CD8-positive, alpha-beta memory T cell (primary cell): ENCODE results near the gene MAP4K5. TPM values are rescaled to one million over a fixed set of nuclear protein-coding genes. Genes with fewer than 3 reads are reported as not detected.
A peak's percentile ranks its signal among the peaks of the same experiment; 100 is the strongest.
"Not testable (repeated sequence)": the region's sequence is repeated elsewhere in the genome, so short reads cannot be mapped to it uniquely, and the experiment has no call there.

ENCODE experiments used
- CTCF ChIA-PET: fragments of 350-600 bp; sonication (Branson Sonifier 250); formaldehyde crosslinking; loops from one replicate; lab custom pipeline; 2021; ENCODE audit warnings: antibody characterized with exemption; lab: Charles Lee
- POLR2A ChIA-PET: fragments of 350-600 bp; sonication (Branson Sonifier 250); formaldehyde crosslinking; loops from one replicate; lab custom pipeline; 2021; ENCODE audit warnings: antibody characterized with exemption; lab: Charles Lee
- DNase-seq, 5 donors: peaks; one replicate each; pipeline versions ENCODE4 v3.0.0 to v3.0.0-alpha.2; 2020 to 2022; ENCODE audit warnings: mixed read lengths in 1 of 5
- H3K27ac ChIP-seq: one replicate; pipeline ENCODE4 v1.7.0; 2013; ENCODE audit warnings: low read depth, mild to moderate bottlenecking, low read length, moderate library complexity
- H3K27me3 ChIP-seq: 2 replicates; pipeline ENCODE4 v1.7.0; 2013; ENCODE audit warnings: low read length, mild to moderate bottlenecking; ENCODE audit not compliant: insufficient read depth, poor library complexity, severe bottlenecking
- H3K36me3 ChIP-seq: 2 replicates; pipeline ENCODE4 v1.7.0; 2013; ENCODE audit warnings: mild to moderate bottlenecking, low read length, moderate library complexity; ENCODE audit not compliant: insufficient read depth
- H3K4me1 ChIP-seq: 2 replicates; pipeline ENCODE4 v1.7.0; 2013; ENCODE audit warnings: mild to moderate bottlenecking, low read length, moderate library complexity; ENCODE audit not compliant: insufficient read depth
- H3K4me3 ChIP-seq: 2 replicates; pipeline ENCODE4 v1.7.0; 2013; ENCODE audit warnings: mild to moderate bottlenecking, low read length
- H3K9me3 ChIP-seq: 2 replicates; pipeline ENCODE4 v1.7.0; 2013; ENCODE audit warnings: mild to moderate bottlenecking, low read length
- H3K27ac Mint-ChIP-seq, 8 donors: one replicate each; pipeline ENCODE4 v1.8.0; 2020 to 2021; ENCODE audit warnings: mixed read lengths in 8 of 8, mild to moderate bottlenecking in 6 of 8, inconsistent platforms in 3 of 8, moderate library complexity in 3 of 8
- H3K27me3 Mint-ChIP-seq, 2 donors: one replicate each; pipeline ENCODE4 v1.8.0; 2020 to 2021; ENCODE audit warnings: mixed read lengths in 2 of 2, mild to moderate bottlenecking in 1 of 2, moderate library complexity in 1 of 2
- H3K36me3 Mint-ChIP-seq, 3 donors: one replicate each; pipeline ENCODE4 v1.8.0; 2020 to 2021; ENCODE audit warnings: mixed read lengths in 3 of 3, inconsistent platforms in 1 of 3, mild to moderate bottlenecking in 1 of 3
- H3K4me1 Mint-ChIP-seq, 3 donors: one replicate each; pipeline ENCODE4 v1.8.0; 2020 to 2021; ENCODE audit warnings: mixed read lengths in 3 of 3, inconsistent platforms in 1 of 3, mild to moderate bottlenecking in 1 of 3
- H3K4me3 Mint-ChIP-seq, 7 donors: one replicate each; pipeline ENCODE4 v1.8.0; 2020 to 2021; ENCODE audit warnings: mixed read lengths in 7 of 7, mild to moderate bottlenecking in 6 of 7, moderate library complexity in 4 of 7, inconsistent platforms in 2 of 7
- H3K9me3 Mint-ChIP-seq, 5 donors: one replicate each; pipeline ENCODE4 v1.8.0; 2020 to 2022; ENCODE audit warnings: mixed read lengths in 5 of 5, mild to moderate bottlenecking in 3 of 5, moderate library complexity in 2 of 5, inconsistent platforms in 1 of 5
- polyA plus RNA-seq: library from polyadenylated mRNA; unstranded; fragments of 300-500 nt; fragmentation: Illumina TruSeq; gene quantifications from one replicate; pipeline ENCODE4 v1.2.3, GENCODE V29; 2021
- total RNA-seq, 2 experiments: library from RNA; stranded (reverse); gene quantifications; one replicate each; pipeline ENCODE4 v1.2.3, GENCODE V29; 2021

Gene MAP4K5
- total and polyA plus RNA-seq, 3 experiments from 2014 or later: 26.1 to 36.4 (median 35.2) TPM

DNA sequence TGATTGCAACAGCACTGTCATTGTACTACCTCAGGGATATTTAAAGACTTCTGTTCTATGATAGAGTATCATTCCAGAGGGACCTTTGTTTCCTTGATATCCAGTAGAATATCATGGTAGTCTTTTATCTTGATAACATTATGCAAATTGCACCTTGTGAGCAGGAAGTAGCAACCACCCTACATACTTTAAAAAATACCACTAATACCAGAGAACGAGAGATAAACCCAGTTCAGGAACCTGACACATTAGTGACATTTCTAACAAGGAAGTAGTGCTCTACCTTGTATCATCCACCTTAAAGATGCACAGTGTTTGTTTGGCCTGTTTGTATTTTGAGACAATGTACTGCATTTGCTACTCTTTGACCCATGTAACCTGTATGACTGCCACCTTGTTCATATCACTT lies 8.8 kb upstream of the MAP4K5 start:
- H3K4me3 Mint-ChIP-seq: no peak overlapping the region
- no peaks in the 10 kb centered on the region for H3K9me3 ChIP-seq
- no peaks in the 10 kb centered on the region for H3K36me3 Mint-ChIP-seq
- no peak for DNase-seq
- H3K27me3 ChIP-seq: no peaks in the 10 kb centered on the region
- no peaks in the 10 kb centered on the region for H3K9me3 Mint-ChIP-seq
- H3K27me3 Mint-ChIP-seq: peaks cover 0 to 11% of the 10 kb centered on the region in 2 donors
- peak overlapping the region in 5 of 8 donors; percentile 17 to 68 (median 52) for H3K27ac Mint-ChIP-seq
- peaks cover 7 to 16% (median 15%) of the 10 kb centered on the region in 3 donors for H3K4me1 Mint-ChIP-seq
- H3K27ac ChIP-seq: no peak overlapping the region
- ChIA-PET CTCF (interaction anchor here (1.2 to 4.3 kb wide), 3 partner anchors 236 to 322 kb away, joined by 3 to 16 read pairs (median 6); no protein-coding TSS in a partner anchor), POLR2A (no interaction called here)
- peaks cover 8% of the 10 kb centered on the region for H3K4me1 ChIP-seq
- H3K36me3 ChIP-seq: no peaks in the 10 kb centered on the region
- no peak overlapping the region for H3K4me3 ChIP-seq

DNA sequence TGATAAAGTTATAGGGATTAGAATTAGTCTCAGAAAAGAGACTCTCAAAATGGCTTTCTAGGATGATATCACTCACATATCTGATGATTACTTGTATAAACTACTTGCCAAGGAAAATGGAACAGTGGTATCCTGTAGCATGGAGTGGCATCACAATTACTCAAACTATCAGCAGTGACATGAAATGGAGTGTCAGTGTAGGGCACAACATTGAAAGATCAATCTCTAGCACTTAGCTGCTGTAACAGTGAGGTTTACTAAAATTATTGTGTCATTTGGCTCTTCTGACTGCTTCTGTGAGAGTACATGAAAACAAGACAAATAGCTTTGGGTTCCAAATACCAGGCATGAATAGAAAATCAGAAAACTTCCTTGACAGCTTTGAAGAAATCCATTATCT lies 6.7 kb upstream of the MAP4K5 start:
- Mint-ChIP-seq H3K27me3 (no peaks in the 10 kb centered on the region), H3K36me3 (no peaks in the 10 kb centered on the region), H3K9me3 (no peaks in the 10 kb centered on the region), H3K4me1 (peaks cover 7 to 16% (median 15%) of the 10 kb centered on the region in 3 donors), H3K27ac (no peak overlapping the region), H3K4me3 (no peak overlapping the region)
- H3K27me3 ChIP-seq: no peaks in the 10 kb centered on the region
- peaks cover 8% of the 10 kb centered on the region for H3K4me1 ChIP-seq
- ChIA-PET CTCF (interaction anchor here (0.7 to 4.3 kb wide), 2 partner anchors 239 to 321 kb away, joined by 4 to 16 read pairs; no protein-coding TSS in a partner anchor), POLR2A (no interaction called here)
- H3K27ac ChIP-seq: no peak overlapping the region
- DNase-seq: no peak
- H3K36me3 ChIP-seq: no peaks in the 10 kb centered on the region
- no peak overlapping the region for H3K4me3 ChIP-seq
- H3K9me3 ChIP-seq: no peaks in the 10 kb centered on the region

- H3K36me3 Mint-ChIP-seq, H3K36me3 ChIP-seq, H3K4me3 ChIP-seq, DNase-seq, H3K27me3 Mint-ChIP-seq, H3K27ac Mint-ChIP-seq, H3K9me3 Mint-ChIP-seq, H3K27ac ChIP-seq, H3K9me3 ChIP-seq, H3K27me3 ChIP-seq, POLR2A ChIA-PET: not testable (repeated sequence)
- H3K4me1 ChIP-seq: peaks cover 13% of the 10 kb centered on the region
- CTCF ChIA-PET: interaction anchor here (0.7 to 4.3 kb wide), 3 partner anchors 217 to 322 kb away, joined by 3 to 16 read pairs (median 3); no protein-coding TSS in a partner anchor
- Mint-ChIP-seq H3K4me1 (peaks cover 10 to 19% (median 18%) of the 10 kb centered on the region in 3 donors), H3K4me3 (peak overlapping the region in 1 of 7 donors; percentile 51)
Measured at GRCh38 chr14:50538034-50538433, 5.7 kb upstream of the MAP4K5 start.

- Mint-ChIP-seq H3K9me3 (no peaks in the 10 kb centered on the region), H3K4me3 (no peak overlapping the region), H3K4me1 (peaks cover 26 to 28% (median 28%) of the 10 kb centered on the region in 3 donors), H3K27ac (no peak overlapping the region), H3K36me3 (peaks cover 0 to 4% (median 0%) of the 10 kb centered on the region in 3 donors), H3K27me3 (no peaks in the 10 kb centered on the region)
- Histone ChIP-seq H3K27ac (no peak overlapping the region), H3K9me3 (no peaks in the 10 kb centered on the region), H3K4me1 (peaks cover 23% of the 10 kb centered on the region), H3K36me3 (no peaks in the 10 kb centered on the region), H3K27me3 (no peaks in the 10 kb centered on the region), H3K4me3 (no peak overlapping the region)
- no peak for DNase-seq
- ChIA-PET CTCF (no interaction called here), POLR2A (no interaction called here)
Measured at GRCh38 chr14:50534997-50535396, 2.6 kb upstream of the MAP4K5 start.

GRCh38 chr14:50534416-50534815 lies 2.0 kb upstream of the MAP4K5 start:
- H3K36me3 ChIP-seq: no peaks in the 10 kb centered on the region
- CTCF ChIA-PET: no interaction called here
- H3K27me3 Mint-ChIP-seq: no peaks in the 10 kb centered on the region

GRCh38 chr14:50533806-50534205 lies 1.4 kb upstream of the MAP4K5 start:
- Mint-ChIP-seq H3K4me3 (peak overlapping the region in 1 of 7 donors; percentile 31), H3K4me1 (peaks cover 38 to 40% (median 40%) of the 10 kb centered on the region in 3 donors), H3K9me3 (no peaks in the 10 kb centered on the region), H3K27me3 (no peaks in the 10 kb centered on the region), H3K27ac (peak overlapping the region in 1 of 8 donors; percentile 14), H3K36me3 (peaks cover 0 to 4% (median 0%) of the 10 kb centered on the region in 3 donors)
- H3K4me1 ChIP-seq: peaks cover 35% of the 10 kb centered on the region
- no peaks in the 10 kb centered on the region for H3K36me3 ChIP-seq
- H3K4me3 ChIP-seq: no peak overlapping the region
- H3K27ac ChIP-seq: no peak overlapping the region
- ChIA-PET POLR2A (no interaction called here), CTCF (interaction anchor here (0.8 to 2.3 kb wide), 2 partner anchors 9 to 212 kb away, joined by 3 to 12 read pairs; no protein-coding TSS in a partner anchor)
- no peak for DNase-seq
- no peaks in the 10 kb centered on the region for H3K27me3 ChIP-seq
- H3K9me3 ChIP-seq: no peaks in the 10 kb centered on the region

More at GRCh38 chr14:50534416-50534815, 2.0 kb upstream of the MAP4K5 start:
- Histone ChIP-seq H3K27ac (no peak overlapping the region), H3K4me1 (peaks cover 29% of the 10 kb centered on the region), H3K27me3 (no peaks in the 10 kb centered on the region), H3K4me3 (no peak overlapping the region), H3K9me3 (no peaks in the 10 kb centered on the region)
- H3K36me3 Mint-ChIP-seq: peaks cover 0 to 4% (median 0%) of the 10 kb centered on the region in 3 donors
- no peak for DNase-seq
- H3K27ac Mint-ChIP-seq: no peak overlapping the region
- no peaks in the 10 kb centered on the region for H3K9me3 Mint-ChIP-seq
- POLR2A ChIA-PET: no interaction called here
- H3K4me1 Mint-ChIP-seq: peaks cover 32 to 34% (median 34%) of the 10 kb centered on the region in 3 donors
- H3K4me3 Mint-ChIP-seq: peak overlapping the region in 1 of 7 donors; percentile 31

GRCh38 chr14:50533241-50533705 lies 904 bp upstream of the MAP4K5 start:
- no peak for DNase-seq
- ChIA-PET CTCF (interaction anchor here (0.8 to 2.3 kb wide), 2 partner anchors 10 to 212 kb away, joined by 3 to 12 read pairs; no protein-coding TSS in a partner anchor), POLR2A (interaction anchor here (1.8 kb wide), 1 partner anchor 222 kb away, joined by 5 read pairs; the partner anchor contains the start of genes DMAC2L and L2HGDH)
- Mint-ChIP-seq H3K4me1 (peaks cover 42 to 45% (median 45%) of the 10 kb centered on the region in 3 donors), H3K4me3 (peak overlapping the region; percentile 75 to 95 (median 88)), H3K9me3 (no peaks in the 10 kb centered on the region), H3K27me3 (no peaks in the 10 kb centered on the region), H3K27ac (peak overlapping the region; percentile 71 to 97 (median 88)), H3K36me3 (peaks cover 0 to 4% (median 0%) of the 10 kb centered on the region in 3 donors)
- Histone ChIP-seq H3K27ac (no peak overlapping the region), H3K27me3 (no peaks in the 10 kb centered on the region), H3K4me1 (peaks cover 39% of the 10 kb centered on the region), H3K36me3 (no peaks in the 10 kb centered on the region), H3K4me3 (peak overlapping the region; percentile 74), H3K9me3 (no peaks in the 10 kb centered on the region)
